GM13977 (cell line): ENCODE results near the gene PAM16.

Source experiments
- DNase-seq: peaks from one replicate; pipeline ENCODE4 v3.0.0; 2012; ENCODE audit warnings: low spot score
- CTCF ChIP-seq: IDR thresholded peaks from 2 replicates; pipeline ENCODE4 v1.5.1; 2012; ENCODE audit warnings: mild to moderate bottlenecking, control low read depth; ENCODE audit not compliant: insufficient read depth; ENCODE audit errors: extremely low read depth, missing control alignments
- in situ Hi-C: fragments of 300-500 bp; cut with MboI; formaldehyde crosslinking; loops from one replicate; pipeline ENCODE4 v1.12.0; 2022; ENCODE audit warnings: low sequenced_read_pairs, low pct_unique_long_range_greater_than_20kb, mixed read lengths, inconsistent platforms; ENCODE audit not compliant: unreplicated experiment

PAM16 gene

GRCh38 chr16:4327386-4328045 is 23.6 kb downstream of the PAM16 start:
- peak; percentile 1 for TF ChIP-seq CTCF
- DNase-seq, result peak; percentile 67
- in situ Hi-C loops, result no loop called here

- no peak for TF ChIP-seq CTCF
- in situ Hi-C loops, result no loop called here
- peak; percentile 77 for DNase-seq
Observed at GRCh38 chr16:4325253-4325758, 25.8 kb downstream of the PAM16 start.

GRCh38 chr16:4324492-4325252 is 26.4 kb downstream of the PAM16 start:
- in situ Hi-C loops, result no loop called here
- no peak for TF ChIP-seq CTCF
- no peak for DNase-seq

- in situ Hi-C loops, result no loop called here
- TF ChIP-seq CTCF, result no peak
- DNase-seq, result no peak
Observed at GRCh38 chr16:4323845-4324488, 27.2 kb downstream of the PAM16 start.

- in situ Hi-C loops, result no loop called here
- no peak for TF ChIP-seq CTCF
- no peak for DNase-seq
Observed at GRCh38 chr16:4323071-4323844, 27.9 kb downstream of the PAM16 start.
